ENCODE data around the gene VMO1.

The VMO1 gene

DNA sequence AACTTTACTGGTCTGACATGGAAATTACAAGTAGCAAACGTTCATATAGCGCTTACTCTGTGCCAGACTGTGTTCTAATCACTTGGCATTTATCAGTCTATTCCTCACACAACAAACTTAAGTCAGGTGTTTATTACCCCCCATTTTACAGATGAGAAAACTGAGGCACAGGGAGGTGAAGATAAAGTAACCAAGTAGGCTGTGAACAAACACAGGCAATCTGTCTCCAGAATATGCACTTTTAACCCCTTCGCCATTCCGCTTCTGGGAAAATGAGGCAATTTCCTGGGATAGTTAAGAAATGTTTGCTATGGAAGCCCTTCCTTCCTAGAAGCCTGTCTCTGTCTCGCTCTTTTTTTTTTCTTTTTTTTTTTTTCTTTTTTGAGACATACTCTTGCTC, 34.2 kb downstream of the VMO1 start:
- no peak for DNase-seq

DNA sequence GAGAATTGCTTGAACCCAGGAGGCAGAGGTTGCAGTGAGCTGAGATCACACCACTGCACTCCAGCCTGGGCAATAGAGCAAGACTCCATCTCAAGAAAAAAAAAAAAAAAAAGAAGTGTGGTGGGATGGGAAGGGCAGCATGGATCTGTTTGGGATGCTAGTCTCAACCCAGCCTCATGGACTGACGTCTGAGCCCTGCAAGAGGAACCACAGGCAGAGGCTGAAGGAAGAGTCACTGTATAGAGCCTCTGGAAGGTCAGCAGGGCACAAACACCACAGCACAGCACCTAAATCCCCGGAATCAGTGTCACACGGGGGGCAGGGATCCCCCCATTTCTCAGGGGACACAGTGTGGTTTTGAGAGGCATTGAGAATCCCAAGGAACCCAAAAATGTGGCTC, 35.6 kb downstream of the VMO1 start:
- DNase-seq, result no peak

DNA sequence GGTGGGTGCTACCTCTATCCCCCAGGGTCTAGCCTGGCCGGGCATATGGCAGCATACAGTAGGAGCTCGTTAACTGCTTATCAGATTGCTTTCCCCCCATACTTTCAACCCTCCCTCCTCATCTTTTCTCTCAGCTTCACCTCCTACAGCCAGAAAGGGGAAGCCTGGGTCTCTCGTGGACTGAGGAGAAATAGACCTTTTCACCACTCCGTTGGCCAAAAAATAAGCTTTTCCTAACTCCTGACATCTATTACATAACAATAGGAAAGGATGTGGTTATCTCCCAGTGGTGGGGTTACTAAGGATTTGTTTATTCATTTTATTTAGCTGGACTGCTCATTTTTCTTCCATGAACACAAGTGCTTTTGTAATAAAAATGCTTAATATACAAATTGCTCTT, 37.5 kb downstream of the VMO1 start:
- DNase-seq, result no peak

DNA sequence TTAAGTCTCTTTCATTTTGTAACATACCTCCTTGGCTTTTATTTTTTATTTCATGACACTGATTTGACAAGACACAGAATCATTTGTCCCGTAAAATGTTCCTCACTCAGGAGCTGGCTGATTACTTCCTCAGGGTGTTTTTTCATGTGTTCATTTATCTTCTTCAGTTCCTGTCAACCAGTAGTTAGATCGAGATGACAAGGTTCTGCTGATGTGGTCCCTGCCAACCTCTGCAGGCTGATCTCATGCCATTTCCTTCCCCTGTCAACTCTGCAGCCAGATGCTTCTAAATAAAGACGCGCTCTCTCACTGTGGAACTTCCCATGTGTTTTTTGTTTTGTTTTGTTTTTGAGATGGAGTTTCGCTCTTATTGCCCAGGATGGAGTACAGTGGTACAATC, 38.3 kb downstream of the VMO1 start:
- DNase-seq, result no peak

DNA sequence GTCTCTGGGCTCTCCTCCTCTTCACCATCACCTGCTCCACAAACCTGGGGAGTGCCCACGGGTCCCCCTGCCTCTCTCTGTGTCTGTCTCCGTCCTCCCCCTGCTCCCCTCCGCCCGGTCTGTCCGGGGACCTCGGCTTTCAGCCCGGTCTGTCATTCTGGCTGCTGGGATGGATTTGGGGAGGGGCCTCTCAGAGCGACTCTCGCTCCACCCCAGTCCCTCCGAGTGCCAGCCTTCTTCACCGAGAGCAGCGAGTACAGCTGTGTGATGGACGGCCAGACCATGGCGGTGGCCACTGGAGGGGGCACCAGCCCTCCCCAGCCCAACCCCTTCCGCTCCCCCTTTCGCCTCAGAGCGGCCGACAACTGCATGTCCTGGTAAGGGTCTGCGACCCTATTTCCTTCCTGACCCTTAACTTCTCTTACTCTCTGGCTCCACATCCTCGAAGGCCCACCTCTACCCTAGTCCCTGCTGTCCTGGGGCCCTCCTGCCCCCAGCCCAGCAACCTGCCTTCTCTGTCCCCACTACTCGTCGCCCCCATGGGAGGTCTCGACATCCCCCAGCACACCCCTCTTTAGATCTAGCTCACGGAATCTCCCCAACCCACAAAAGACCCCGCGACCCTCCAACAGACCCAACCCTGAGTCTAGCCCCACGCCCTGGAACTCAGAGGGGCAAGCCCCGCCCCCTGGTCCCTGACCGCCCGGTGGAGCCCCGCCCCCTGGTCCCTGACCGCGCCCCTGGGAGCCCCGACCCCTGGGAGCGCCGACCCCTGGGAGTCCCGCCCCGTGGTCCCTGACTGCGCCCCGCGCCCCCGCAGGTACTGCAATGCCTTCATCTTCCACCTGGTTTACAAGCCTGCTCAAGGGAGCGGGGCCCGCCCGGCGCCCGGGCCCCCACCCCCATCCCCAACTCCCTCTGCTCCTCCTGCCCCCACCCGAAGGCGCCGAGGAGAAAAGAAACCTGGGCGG, 40.9 kb downstream of the VMO1 start:
- no peak for DNase-seq

DNA sequence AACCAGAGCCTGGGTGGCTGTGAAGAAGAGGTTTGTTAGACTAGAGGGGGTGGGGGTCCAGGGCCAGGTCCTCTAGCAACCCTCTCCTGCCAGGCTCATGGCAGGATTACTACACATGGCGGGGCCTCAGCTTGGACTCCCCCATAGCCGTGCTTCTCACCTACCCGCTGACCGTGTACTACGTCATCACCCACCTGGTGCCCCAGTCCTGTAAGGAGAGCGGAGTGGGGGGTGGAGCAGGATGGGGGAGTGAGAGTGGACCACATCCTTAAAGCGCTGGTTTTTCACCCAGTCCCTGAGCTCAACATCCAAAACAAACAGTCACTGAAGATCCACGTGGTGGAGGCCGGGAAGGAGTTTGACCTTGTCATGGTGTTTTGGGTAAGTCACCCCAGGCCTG, 42.3 kb downstream of the VMO1 start:
- DNase-seq, result no peak

DNA sequence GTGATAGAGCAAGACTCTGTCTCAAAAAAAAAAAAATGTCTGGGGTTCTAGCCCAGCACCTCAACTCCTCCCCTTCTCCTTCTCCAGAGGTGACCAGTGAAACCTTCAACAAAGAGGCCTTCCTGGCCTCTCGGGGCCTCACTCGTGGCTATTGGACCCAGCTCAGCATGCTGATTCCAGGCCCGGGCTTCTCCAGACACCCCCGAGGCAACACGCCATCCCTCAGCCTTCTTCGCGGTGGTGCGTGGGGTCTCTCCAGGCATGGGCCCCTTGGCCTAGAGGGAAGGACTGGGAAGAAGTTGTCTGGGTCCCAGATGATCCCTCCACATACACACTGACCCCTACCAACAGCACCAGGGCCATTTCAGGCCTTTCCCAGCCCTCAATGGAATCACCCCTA, 42.9 kb downstream of the VMO1 start:
- DNase-seq, result no peak

DNA sequence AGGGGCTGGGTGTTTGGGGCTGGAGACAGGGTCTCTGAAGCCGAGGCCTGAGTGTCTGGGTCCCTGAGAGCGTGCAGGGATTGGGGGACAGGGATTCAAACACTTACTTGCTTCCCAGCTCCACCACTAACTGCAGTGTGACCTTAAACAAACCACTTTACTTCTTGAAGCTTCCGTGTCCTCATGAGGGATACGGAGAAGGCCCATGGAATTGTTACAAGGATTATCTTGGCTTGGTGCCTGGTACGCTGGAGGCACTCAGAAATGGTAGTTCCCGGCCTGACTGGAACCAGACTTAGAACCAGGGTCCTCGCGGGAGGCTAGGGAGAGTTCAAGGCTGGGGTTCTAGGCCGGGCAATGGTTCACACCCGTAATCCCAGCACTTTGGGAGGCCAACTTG, 43.5 kb downstream of the VMO1 start:
- DNase-seq, result no peak

DNA sequence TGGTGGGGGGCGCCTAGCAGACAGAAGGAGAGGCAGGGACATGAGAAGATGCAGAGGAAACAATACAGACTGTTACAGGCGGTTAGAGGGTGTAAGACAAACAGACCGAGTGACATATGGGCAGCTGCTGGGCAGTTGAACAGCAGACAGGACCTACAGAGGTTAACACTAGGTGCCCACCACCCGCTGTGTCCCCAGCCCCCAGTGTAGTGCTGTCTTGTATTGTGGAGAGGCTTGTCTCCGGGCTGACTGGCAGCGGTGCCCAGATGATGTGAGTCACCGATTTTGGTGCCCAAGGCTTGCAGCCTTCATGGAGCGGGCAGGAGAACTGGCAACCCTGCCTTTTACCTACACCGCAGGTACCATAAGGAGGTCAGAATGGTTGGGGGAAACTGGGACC, 44.0 kb downstream of the VMO1 start:
- no peak for DNase-seq

DNA sequence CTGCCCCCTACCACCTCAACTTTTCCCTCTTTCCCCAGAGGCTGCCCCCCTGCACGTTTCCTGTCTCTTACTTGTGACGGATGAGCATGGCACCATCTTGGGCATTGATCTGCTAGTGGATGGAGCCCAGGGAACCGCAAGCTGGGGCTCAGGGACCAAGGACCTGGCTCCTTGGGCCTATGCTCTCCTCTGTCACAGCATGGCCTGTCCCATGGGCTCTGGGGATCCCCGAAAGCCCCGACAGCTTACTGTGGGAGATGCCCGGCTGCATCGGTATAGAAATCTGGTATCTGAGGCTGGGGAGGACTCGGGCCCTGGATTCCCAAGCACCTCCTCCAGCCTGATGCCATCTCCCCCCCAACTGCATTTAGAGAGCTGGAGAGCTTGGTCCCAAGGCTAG, 44.6 kb downstream of the VMO1 start:
- no peak for DNase-seq

DNA sequence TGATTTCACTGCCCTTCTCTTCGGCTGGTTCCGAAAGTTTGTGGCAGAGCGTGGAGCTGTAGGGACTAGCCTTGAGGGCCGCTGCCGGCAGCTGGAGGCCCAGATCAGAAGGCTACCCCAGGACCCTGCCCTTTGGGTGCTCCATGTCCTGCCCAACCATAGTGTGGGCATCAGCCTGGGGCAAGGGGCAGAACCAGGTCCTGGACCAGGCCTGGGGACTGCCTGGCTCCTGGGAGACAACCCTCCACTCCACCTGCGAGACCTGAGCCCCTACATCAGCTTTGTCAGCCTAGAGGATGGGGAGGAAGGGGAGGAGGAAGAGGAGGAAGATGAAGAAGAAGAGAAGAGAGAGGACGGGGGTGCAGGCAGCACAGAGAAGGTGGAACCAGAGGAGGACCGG, 45.6 kb downstream of the VMO1 start:
- DNase-seq, result no peak

DNA sequence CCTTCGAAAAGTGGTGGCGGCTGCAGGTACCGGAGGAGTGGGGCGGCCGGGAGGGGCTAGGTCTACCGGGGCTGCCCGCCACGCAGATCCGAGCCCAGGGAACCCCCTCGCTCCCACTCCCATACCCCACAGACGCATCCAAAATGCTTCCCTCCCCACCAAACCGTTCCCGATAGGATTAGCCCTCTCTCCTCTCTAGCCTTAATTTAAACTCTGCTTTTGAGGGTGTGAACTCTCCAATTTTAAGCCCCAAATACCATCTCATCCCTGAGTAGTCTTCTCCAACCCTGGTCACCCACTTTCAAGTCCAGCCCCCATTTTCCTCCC, 46.2 kb downstream of the VMO1 start:
- DNase-seq, result no peak

DNA sequence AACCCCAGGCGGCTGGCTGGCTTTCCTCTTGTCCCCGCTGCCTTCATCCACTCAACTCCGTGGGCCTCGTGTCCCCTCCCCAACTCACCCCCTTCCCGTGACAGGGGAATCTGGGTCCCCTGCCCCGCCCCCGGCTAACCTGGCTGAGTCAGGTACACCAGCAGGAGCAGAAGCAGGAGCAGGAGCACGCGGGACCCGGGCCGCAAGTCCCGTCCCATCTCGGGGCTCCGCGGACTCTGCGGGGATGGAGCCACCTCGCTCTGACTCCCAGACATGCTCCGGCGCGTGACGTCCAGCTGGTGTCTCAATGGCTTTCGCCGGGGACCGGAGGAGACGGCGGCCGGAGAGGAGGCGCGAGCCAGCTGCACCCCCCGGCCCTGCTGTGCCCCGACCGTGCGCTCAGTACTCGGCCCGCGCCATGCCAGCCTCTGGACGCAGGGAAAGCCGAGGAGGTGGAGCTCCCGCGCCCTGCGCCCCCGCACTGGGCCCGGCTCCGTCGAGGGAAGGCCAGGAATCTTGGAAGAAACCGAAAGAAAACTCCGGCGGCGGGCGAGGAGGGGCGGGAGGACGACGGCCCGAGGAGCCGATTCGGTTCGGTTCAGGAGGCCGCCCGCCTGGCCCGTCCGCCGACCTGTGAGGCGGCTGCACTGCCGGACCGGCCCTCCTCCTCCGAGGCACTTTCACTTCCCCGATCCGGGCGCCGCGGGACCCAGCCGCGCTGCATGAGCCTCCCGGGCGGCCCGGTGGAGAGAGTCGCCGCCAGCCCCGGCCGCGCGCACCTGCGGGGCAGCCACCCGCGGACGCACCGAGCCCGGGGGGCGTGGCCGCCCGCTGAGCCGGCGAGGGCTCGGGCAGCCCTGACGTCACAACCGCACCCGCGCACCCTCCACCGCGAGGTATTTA, 46.8 kb downstream of the VMO1 start, which contains the start of the genes CXCL16 and ZMYND15:
Gene CXCL16 (minus strand): TSS at position 807 of the 903 bp plus-strand sequence. CDS start 589 bp downstream, at position 218.
Gene ZMYND15 (plus strand): TSS at position 712 of the 903 bp plus-strand sequence. CDS start 716 bp downstream, outside the sequence.
- no peak for DNase-seq

DNA sequence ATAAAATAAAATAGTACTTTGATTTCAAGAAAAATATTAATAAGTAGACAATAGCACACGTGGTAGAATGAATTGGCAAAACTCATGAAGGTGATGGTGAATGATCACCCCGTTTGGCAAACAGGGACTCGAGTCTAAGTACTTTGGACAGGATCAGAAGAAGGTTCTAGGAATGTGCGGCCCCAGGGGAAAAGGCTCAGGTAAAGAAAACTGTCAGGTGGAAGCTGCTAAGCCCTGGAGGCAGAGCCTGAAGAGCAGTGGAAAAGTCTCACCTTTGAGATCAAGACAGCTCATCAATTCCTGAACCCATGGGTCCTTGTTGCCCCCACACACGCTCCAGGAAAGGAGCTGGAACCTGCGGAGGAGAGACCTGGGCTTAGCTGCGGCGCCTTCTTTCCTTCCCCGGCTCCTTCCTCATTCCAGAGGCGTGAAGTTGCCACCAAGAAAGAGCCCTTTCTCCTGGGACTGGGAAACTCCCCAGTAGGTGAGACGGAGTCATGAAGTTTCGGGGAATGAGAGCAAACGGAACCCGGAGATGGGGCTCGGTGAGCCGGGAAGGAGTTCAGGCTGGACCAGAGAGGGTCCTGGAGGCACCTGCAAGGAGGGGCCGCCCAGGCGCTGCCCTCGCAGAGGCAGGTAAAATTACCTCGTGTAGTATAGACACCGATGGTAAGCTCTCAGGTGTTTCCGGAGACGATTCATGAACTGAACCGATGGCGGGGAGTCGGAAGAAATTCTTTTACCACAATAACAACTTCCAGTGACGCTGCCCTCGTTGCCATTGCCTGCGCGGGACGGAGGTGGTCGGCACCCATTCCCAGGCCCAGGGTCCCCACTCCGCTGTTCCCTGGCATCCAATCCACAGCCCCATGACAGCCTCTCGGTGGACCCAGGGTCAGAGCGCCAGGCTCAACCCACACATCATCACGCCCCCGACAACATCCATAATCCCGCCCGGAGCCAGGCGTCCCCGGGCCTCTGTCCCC, 47.7 kb downstream of the VMO1 start:
- DNase-seq, result no peak

DNA sequence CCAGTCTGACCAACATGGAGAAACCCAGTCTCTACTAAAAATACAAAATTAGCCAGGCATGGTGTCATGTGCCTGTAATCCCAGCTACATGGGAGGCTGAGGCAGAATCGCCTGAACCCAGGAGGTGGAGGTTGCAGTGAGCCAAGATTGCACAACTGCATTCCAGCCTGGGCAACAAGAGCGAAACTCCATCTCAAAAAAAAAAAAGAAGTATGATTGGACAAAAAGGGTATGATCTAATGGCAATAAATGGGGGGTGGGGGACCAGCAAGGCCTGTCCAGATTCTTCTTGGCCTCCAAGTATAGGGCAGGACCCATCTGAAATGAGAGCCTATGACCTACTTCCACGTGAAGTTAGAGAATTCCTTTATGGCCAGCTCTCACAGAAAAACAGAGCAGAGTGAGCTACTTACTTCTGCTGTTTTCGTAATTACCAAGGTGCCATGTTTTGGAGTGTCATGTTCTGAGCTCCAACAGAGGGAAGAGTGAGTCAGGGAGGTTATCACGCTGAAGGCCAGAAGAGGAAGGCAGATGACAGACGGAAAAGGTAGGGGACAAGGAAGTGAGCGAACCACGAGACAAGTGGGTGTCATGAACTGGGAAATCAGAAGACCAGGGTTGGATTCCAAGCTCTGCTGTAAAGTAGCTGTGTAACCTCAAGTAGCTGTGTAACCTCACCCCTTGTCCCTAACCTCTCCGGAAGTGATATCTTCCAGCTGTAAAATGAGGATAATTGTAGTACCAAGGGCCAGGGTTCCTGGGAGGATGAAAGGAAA, 50.1 kb downstream of the VMO1 start:
- DNase-seq, result no peak
